LNCaP clone FGC (cell line): Measurements from ENCODE around the gene MYRIP.

Experiments
- DNase-seq: peaks from one replicate; pipeline ENCODE4 v3.0.0-alpha.2; 2011; ENCODE audit warnings: low read depth
- H3K4me3 ChIP-seq: 2 replicates; pipeline ENCODE4 v1.5.1; 2011; ENCODE audit warnings: mild to moderate bottlenecking, low read depth, low read length, control low read depth
- CTCF ChIP-seq: IDR thresholded peaks from 2 replicates; pipeline ENCODE4 v1.5.1; 2012; ENCODE audit warnings: mild to moderate bottlenecking; ENCODE audit not compliant: control insufficient read depth, insufficient read depth; ENCODE audit errors: extremely low read depth

MYRIP gene

GRCh38 chr3:40262331-40262730 lies 452.9 kb downstream of the MYRIP start:
- no peak overlapping the region for H3K4me3 ChIP-seq
- no peak for DNase-seq
- TF ChIP-seq CTCF, result no peak

- DNase-seq, result peak; percentile 47
- TF ChIP-seq CTCF, result no peak
- no peak overlapping the region; the same call in 1 of the 2 replicates for H3K4me3 ChIP-seq
These were observed 455.0 kb downstream of the MYRIP start for GRCh38 chr3:40264451-40264850.

- no peak overlapping the region for H3K4me3 ChIP-seq
- peak; percentile 91 for DNase-seq
- no peak for TF ChIP-seq CTCF
These were observed 455.8 kb downstream of the MYRIP start for GRCh38 chr3:40265181-40265580.

GRCh38 chr3:40267937-40268724 lies 458.7 kb downstream of the MYRIP start:
- no peak for DNase-seq
- TF ChIP-seq CTCF, result no peak
- no peak overlapping the region for H3K4me3 ChIP-seq

GRCh38 chr3:40268802-40269524 lies 459.6 kb downstream of the MYRIP start:
- DNase-seq, result no peak
- no peak overlapping the region for H3K4me3 ChIP-seq
- TF ChIP-seq CTCF, result no peak

- DNase-seq, result no peak
- TF ChIP-seq CTCF, result no peak
- no peak overlapping the region for H3K4me3 ChIP-seq
These were observed 469.4 kb downstream of the MYRIP start for GRCh38 chr3:40278791-40279190.
